NCI-H1694 (cell line): ENCODE measurements around the gene TP63.
"Not testable (repeated sequence)": the region's sequence is repeated elsewhere in the genome, so short reads cannot be mapped to it uniquely, and the experiment has no call there.

ENCODE experiments used
- DNase-seq: peaks from one replicate; lab custom pipeline; 2025; lab: John Stamatoyannopoulos, UW

The TP63 gene

GRCh38 chr3:189631373-189631408 lies at the start of gene TP63:
TSS of gene TP63 (plus strand) at chr3:189631389. CDS start at chr3:189631516, 127 bp downstream.
- no peak for DNase-seq

- no peak for DNase-seq
Observed at GRCh38 chr3:189582179-189582578, 49.0 kb upstream of the TP63 start.

GRCh38 chr3:189584645-189585044 lies 46.5 kb upstream of the TP63 start:
- no peak for DNase-seq

- DNase-seq, result no peak
Observed at GRCh38 chr3:189586941-189587663, 44.1 kb upstream of the TP63 start.

GRCh38 chr3:189587664-189588040 lies 43.5 kb upstream of the TP63 start:
- DNase-seq, result no peak

- DNase-seq, result no peak
Observed at GRCh38 chr3:189588070-189588469, 43.1 kb upstream of the TP63 start.

GRCh38 chr3:189588475-189589178 lies 42.6 kb upstream of the TP63 start:
- no peak for DNase-seq

- DNase-seq, result no peak
Observed at GRCh38 chr3:189589179-189589569, 42.0 kb upstream of the TP63 start.

- DNase-seq, result no peak
Observed at GRCh38 chr3:189590223-189590622, 41.0 kb upstream of the TP63 start.

GRCh38 chr3:189593581-189593980 lies 37.6 kb upstream of the TP63 start:
- no peak for DNase-seq

GRCh38 chr3:189596078-189596979 lies 34.9 kb upstream of the TP63 start:
- not testable (repeated sequence) for DNase-seq

- no peak for DNase-seq
Observed at GRCh38 chr3:189597918-189598317, 33.3 kb upstream of the TP63 start.

- no peak for DNase-seq
Observed at GRCh38 chr3:189598530-189599225, 32.5 kb upstream of the TP63 start.

GRCh38 chr3:189602471-189602870 lies 28.7 kb upstream of the TP63 start:
- peak; percentile 42 for DNase-seq

- no peak for DNase-seq
Observed at GRCh38 chr3:189605717-189606116, 25.5 kb upstream of the TP63 start.

- no peak for DNase-seq
Observed at GRCh38 chr3:189606774-189607173, 24.4 kb upstream of the TP63 start.

GRCh38 chr3:189612641-189613040 lies 18.5 kb upstream of the TP63 start:
- not testable (repeated sequence) for DNase-seq

GRCh38 chr3:189613122-189613521 lies 18.1 kb upstream of the TP63 start:
- no peak for DNase-seq

- no peak for DNase-seq
Observed at GRCh38 chr3:189621948-189622603, 9.1 kb upstream of the TP63 start.

- no peak for DNase-seq
Observed at GRCh38 chr3:189622629-189623028, 8.6 kb upstream of the TP63 start.

- DNase-seq, result no peak
Observed at GRCh38 chr3:189624130-189624529, 7.1 kb upstream of the TP63 start.

- DNase-seq, result no peak
Observed at GRCh38 chr3:189625071-189625470, 6.1 kb upstream of the TP63 start.
